MM.1S (cell line): ENCODE data around the gene ZNRF3.

Experiments used
- DNase-seq: peaks from one replicate; pipeline ENCODE4 v3.0.0-alpha.2; 2015
- H2AFZ ChIP-seq: fragments of 300-600 bp; sonication (generic); 2 replicates; pipeline ENCODE4 v1.6.0; 2016; ENCODE audit warnings: antibody characterized with exemption, low read length
- H3F3A ChIP-seq: fragments of 300-600 bp; sonication (generic); 2 replicates; pipeline ENCODE4 v1.6.1; 2016; ENCODE audit warnings: mild to moderate bottlenecking, antibody characterized with exemption, low read length, moderate library complexity, mixed read lengths; ENCODE audit not compliant: insufficient read depth
- H3K27ac ChIP-seq: fragments of 300-600 bp; sonication (generic); 2 replicates; pipeline ENCODE4 v1.5.1; 2016; ENCODE audit warnings: mild to moderate bottlenecking, low read length
- H3K27me3 ChIP-seq: fragments of 300-600 bp; sonication (generic); replicated peaks from 2 replicates; pipeline ENCODE4 v1.6.0; 2016; ENCODE audit warnings: low read length; ENCODE audit not compliant: insufficient read depth
- H3K36me3 ChIP-seq: fragments of 300-600 bp; sonication (generic); replicated peaks from 2 replicates; pipeline ENCODE4 v1.6.1; 2016; ENCODE audit warnings: mild to moderate bottlenecking, low read length, mixed read lengths; ENCODE audit not compliant: insufficient read depth
- H3K4me1 ChIP-seq: fragments of 300-600 bp; sonication (generic); 2 replicates; pipeline ENCODE4 v1.6.1; 2016; ENCODE audit warnings: low read length, mixed read lengths
- H3K4me2 ChIP-seq: fragments of 300-600 bp; sonication (generic); 2 replicates; pipeline ENCODE4 v1.6.0; 2016; ENCODE audit warnings: low read depth, low read length
- H3K4me3 ChIP-seq: fragments of 300-600 bp; sonication (generic); 2 replicates; pipeline ENCODE4 v1.5.1; 2016; ENCODE audit warnings: low read length, mixed read lengths
- H3K79me2 ChIP-seq: fragments of 300-600 bp; sonication (generic); 2 replicates; pipeline ENCODE4 v1.6.1; 2016; ENCODE audit warnings: mixed run types, low read length, mixed read lengths
- H3K9ac ChIP-seq: fragments of 300-600 bp; sonication (generic); 2 replicates; pipeline ENCODE4 v1.6.1; 2016; ENCODE audit warnings: low read length, mixed read lengths
- H3K9me2 ChIP-seq: fragments of 300-600 bp; sonication (generic); replicated peaks from 2 replicates; pipeline ENCODE4 v1.6.1; 2016; ENCODE audit warnings: mild to moderate bottlenecking, low read length, mixed read lengths; ENCODE audit not compliant: insufficient read depth
- H3K9me3 ChIP-seq: fragments of 300-600 bp; sonication (generic); replicated peaks from 2 replicates; pipeline ENCODE4 v1.6.1; 2016; ENCODE audit warnings: mild to moderate bottlenecking, low read length, mixed read lengths; ENCODE audit not compliant: insufficient read depth
- H4K20me1 ChIP-seq: fragments of 300-600 bp; sonication (generic); 2 replicates; pipeline ENCODE4 v1.6.1; 2016; ENCODE audit warnings: mild to moderate bottlenecking, low read length, moderate library complexity, mixed read lengths; ENCODE audit not compliant: insufficient read depth
- EZH2 ChIP-seq: fragments of 300-600 bp; sonication (generic); optimal IDR thresholded peaks from 2 replicates; pipeline ENCODE3; 2017; ENCODE audit warnings: low read depth, mild to moderate bottlenecking, antibody characterized with exemption, low read length, mixed read lengths
- EZH2phosphoT487 ChIP-seq: fragments of 300-600 bp; sonication (generic); IDR thresholded peaks from 2 replicates; pipeline ENCODE4 v1.6.1; 2018; ENCODE audit warnings: antibody characterized with exemption, low read length
- TF ChIP-seq, protein P1 (sequence below): fragments of 300-600 bp; sonication (generic); IDR thresholded peaks from 2 replicates; pipeline ENCODE4 v1.5.1; 2016; ENCODE audit warnings: antibody characterized with exemption, low read length, mixed read lengths

ZNRF3 gene

DNA sequence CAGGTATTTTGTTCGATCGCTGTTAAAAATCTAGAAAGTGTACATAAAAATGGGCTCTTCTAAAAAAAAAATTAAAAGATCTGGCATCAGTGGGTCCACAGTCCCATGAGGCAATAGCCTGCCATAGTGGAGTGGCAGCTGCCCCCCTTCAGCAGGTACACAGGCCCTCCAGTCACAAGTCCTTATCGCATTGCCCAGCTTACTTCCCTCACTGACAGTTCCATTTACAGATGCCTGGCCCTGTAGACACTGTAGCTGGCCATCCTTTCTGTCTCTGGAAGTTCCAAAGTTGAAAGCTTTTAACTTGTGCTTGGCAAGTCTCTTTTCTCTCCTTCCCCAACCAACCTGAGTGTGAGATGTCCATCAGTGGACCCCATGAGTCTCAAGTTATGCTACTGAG, 11.4 kb downstream of the ZNRF3 start:
- no peak for DNase-seq
- H2AFZ ChIP-seq, result no peak overlapping the region
- H4K20me1 ChIP-seq, result 0 out of 2 replicates have a peak, but pooled peaks cover 3% of the 10 kb centered on the region
- 0 out of 2 replicates have a peak, but pooled peaks cover 2% of the 10 kb centered on the region for H3F3A ChIP-seq
- H3K4me2 ChIP-seq, result no peak overlapping the region
- H3K9me3 ChIP-seq, result no peaks in the 10 kb centered on the region
- TF ChIP-seq EZH2, result no peak
- no peak for TF ChIP-seq EZH2phosphoT487
- TF ChIP-seq, protein P1, sequence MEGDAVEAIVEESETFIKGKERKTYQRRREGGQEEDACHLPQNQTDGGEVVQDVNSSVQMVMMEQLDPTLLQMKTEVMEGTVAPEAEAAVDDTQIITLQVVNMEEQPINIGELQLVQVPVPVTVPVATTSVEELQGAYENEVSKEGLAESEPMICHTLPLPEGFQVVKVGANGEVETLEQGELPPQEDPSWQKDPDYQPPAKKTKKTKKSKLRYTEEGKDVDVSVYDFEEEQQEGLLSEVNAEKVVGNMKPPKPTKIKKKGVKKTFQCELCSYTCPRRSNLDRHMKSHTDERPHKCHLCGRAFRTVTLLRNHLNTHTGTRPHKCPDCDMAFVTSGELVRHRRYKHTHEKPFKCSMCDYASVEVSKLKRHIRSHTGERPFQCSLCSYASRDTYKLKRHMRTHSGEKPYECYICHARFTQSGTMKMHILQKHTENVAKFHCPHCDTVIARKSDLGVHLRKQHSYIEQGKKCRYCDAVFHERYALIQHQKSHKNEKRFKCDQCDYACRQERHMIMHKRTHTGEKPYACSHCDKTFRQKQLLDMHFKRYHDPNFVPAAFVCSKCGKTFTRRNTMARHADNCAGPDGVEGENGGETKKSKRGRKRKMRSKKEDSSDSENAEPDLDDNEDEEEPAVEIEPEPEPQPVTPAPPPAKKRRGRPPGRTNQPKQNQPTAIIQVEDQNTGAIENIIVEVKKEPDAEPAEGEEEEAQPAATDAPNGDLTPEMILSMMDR, result no peak
- H3K4me3 ChIP-seq, result no peak overlapping the region
- H3K27me3 ChIP-seq, result no peaks in the 10 kb centered on the region
- peaks cover 65% of the 10 kb centered on the region for H3K79me2 ChIP-seq
- no peak overlapping the region for H3K9ac ChIP-seq
- no peaks in the 10 kb centered on the region for H3K36me3 ChIP-seq
- no peaks in the 10 kb centered on the region for H3K4me1 ChIP-seq
- no peak overlapping the region for H3K27ac ChIP-seq
- H3K9me2 ChIP-seq, result no peaks in the 10 kb centered on the region

- no peak overlapping the region for H3K27ac ChIP-seq
- no peak overlapping the region for H3K4me3 ChIP-seq
- H3K9ac ChIP-seq, result no peak overlapping the region
- no peak overlapping the region for H2AFZ ChIP-seq
- H3K36me3 ChIP-seq, result no peaks in the 10 kb centered on the region
- H3K9me3 ChIP-seq, result no peaks in the 10 kb centered on the region
- H4K20me1 ChIP-seq, result 0 out of 2 replicates have a peak, but pooled peaks cover 3% of the 10 kb centered on the region
- no peaks in the 10 kb centered on the region for H3K4me1 ChIP-seq
- H3K4me2 ChIP-seq, result no peak overlapping the region
- no peaks in the 10 kb centered on the region for H3K27me3 ChIP-seq
- no peak for TF ChIP-seq EZH2phosphoT487
- TF ChIP-seq, protein P1, result no peak
- no peak for TF ChIP-seq EZH2
- peaks cover 62% of the 10 kb centered on the region for H3K79me2 ChIP-seq
- H3K9me2 ChIP-seq, result no peaks in the 10 kb centered on the region
- no peak for DNase-seq
- 0 out of 2 replicates have a peak, but pooled peaks cover 2% of the 10 kb centered on the region for H3F3A ChIP-seq
These were observed 13.2 kb downstream of the ZNRF3 start for GRCh38 chr22:28896611-28897010.

DNA sequence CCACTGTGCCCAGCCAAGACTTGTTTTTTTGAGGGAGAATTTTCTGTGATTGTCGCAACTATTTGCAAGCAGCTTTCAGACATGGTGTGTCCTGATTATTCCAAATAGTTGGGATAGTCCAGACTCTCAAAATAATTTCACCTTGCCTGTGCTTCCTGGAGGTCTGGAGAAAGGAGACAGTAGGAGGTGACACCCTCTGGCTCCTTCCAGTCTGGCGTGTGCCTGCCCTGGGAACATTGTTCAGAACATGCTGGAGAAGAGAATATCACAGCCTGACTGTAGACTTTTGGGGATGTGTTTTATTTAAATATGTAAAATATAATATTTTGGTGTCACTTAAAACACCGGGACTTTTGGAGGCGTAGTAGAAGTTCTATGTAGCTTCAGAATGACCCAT, 14.9 kb downstream of the ZNRF3 start:
- 0 out of 2 replicates have a peak, but pooled peaks cover 3% of the 10 kb centered on the region for H4K20me1 ChIP-seq

More for the DNA sequence above, 14.9 kb downstream of the ZNRF3 start:
- TF ChIP-seq EZH2 (no peak), EZH2phosphoT487 (no peak)
- TF ChIP-seq, protein P1, result no peak
- Histone ChIP-seq H3K4me1 (no peaks in the 10 kb centered on the region), H3K27ac (no peak overlapping the region), H3K9me3 (no peaks in the 10 kb centered on the region), H3K36me3 (no peaks in the 10 kb centered on the region), H3K27me3 (no peaks in the 10 kb centered on the region), H3F3A (0 out of 2 replicates have a peak, but pooled peaks cover 2% of the 10 kb centered on the region), H2AFZ (no peak overlapping the region), H3K4me2 (no peak overlapping the region), H3K9ac (no peak overlapping the region), H3K9me2 (no peaks in the 10 kb centered on the region), H3K79me2 (peaks cover 54% of the 10 kb centered on the region), H3K4me3 (no peak overlapping the region)
- DNase-seq, result no peak
